Glomerular endothelial cell (primary cell): ENCODE measurements around the gene TDRD12. TPM values are rescaled to one million over a fixed set of nuclear protein-coding genes. Genes with fewer than 3 reads are reported as not detected.
"Not testable (repeated sequence)": the region's sequence is repeated elsewhere in the genome, so short reads cannot be mapped to it uniquely, and the experiment has no call there.

Experiments used
- DNase-seq: peaks from one replicate; pipeline ENCODE4 v3.0.0-alpha.2; 2011; ENCODE audit warnings: low read depth, low spot score; ENCODE audit errors: extremely low read depth
- total RNA-seq: library from RNA; depleted of rRNA; stranded (reverse); fragments of >200 nt; gene quantifications from 2 replicates; pipeline ENCODE4 v1.2.3, GENCODE V29; 2015

The TDRD12 gene
- total RNA-seq, 1 donor from 2014 or later, result 0.23 TPM

DNA sequence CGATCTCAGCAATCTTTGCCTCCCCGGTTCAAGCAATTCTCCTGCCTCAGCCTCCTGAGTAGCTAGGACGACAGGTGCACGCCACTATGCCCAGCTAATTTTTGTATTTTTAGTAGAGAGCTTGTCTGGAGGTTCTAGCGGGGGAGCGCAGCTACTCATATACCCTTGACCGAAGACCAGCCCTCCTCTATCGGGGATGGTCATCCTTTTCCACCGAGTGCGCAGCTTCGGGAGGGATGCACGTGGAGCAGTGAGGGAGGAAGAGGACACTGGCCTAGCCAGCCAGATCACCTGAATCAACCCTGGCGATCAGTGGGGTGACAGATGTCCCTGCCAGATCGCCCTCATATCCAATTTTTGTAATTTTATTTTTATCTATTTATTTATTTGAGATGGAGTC, 143.2 kb downstream of the TDRD12 start:
- no peak for DNase-seq

DNA sequence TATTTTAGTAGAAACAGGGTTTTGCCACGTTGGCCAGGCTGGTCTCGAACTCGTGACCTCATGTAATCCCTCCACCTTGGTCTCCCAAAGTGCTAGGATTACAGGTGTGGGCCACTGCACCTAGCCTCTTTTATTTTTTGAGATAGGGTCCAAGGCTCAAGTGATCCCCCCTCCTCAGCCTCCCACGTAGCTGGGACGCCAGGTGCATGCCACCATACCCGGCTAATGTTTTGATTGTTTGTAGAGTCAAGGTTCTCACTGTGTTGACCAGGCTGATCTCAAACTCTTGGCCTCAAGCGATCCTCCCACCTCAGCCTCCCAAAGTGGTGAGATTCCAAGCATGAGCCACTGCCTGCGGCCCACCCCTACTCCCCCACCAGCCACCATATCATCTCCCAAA, 143.7 kb downstream of the TDRD12 start:
- DNase-seq, result no peak

DNA sequence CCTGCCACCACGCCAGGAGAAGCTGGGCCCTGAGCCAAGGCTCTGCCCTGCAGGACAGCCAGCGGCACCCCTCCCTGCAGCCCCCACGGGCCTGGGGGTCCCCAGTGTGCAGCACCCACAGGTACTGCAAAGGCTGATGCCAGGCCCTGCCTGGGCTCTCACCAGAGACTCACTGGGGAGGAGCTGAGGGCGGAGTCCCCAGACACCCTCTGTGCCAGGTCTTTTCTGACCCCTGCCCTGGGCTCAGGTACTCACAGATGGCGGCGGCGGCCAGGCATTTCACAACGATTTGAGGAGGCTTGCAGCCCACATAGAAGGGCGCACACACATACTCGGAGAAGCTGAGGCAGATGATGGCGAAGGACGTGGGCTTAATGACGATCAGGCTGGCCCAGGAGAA, 144.3 kb downstream of the TDRD12 start:
- no peak for DNase-seq

DNA sequence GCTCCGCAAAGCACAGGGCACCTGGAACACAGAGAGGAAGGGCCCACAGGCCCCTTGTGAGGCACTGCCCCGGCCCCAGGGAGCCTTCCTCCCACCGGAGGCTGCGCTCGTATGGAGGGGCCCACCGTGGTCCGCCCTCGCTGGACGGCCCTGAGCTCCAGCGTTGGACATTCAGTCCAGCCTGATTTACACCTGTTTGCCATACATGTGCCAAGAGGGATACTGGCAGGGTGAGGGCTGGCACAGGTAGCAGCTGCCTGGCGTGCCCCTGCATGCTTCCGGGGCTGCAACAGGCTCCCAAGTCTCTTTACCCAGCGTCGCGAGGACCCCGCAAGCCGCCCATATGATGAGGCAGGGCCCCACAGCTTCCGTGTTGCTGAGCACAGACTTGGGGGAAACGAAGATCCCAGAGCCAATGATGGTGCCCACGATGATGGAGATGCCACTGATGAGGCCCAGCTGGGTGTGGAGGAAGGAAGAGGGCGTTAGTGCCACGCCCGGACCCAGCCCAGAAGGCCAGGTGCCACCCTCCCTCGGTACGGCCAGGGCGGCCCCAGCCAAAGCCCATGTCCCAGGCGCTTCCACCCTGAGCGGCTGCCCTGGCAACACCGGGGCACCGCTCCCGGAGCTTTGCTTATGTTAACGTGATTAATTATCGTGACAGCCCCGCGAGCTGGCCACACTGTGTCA, 144.9 kb downstream of the TDRD12 start:
- DNase-seq, result no peak

DNA sequence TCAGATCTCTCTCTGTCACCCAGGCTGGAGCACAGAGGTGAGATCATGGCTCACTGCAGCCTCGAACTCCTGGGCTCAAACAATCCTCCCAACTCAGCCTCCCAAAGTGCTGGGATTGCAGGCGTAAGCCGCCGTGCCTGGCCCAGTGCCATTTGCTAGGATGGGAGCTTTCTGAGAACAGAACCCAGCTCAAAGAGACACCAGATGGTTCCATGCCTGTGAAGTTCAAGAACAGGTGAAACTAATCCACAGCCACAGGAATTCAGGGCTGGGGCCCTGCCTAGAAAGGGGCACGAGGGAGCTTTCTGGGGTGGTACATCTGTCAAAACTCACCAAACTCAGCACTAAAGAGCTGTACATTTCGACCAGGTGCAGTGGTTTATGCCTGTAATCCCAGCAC, 145.8 kb downstream of the TDRD12 start:
- DNase-seq, result no peak

DNA sequence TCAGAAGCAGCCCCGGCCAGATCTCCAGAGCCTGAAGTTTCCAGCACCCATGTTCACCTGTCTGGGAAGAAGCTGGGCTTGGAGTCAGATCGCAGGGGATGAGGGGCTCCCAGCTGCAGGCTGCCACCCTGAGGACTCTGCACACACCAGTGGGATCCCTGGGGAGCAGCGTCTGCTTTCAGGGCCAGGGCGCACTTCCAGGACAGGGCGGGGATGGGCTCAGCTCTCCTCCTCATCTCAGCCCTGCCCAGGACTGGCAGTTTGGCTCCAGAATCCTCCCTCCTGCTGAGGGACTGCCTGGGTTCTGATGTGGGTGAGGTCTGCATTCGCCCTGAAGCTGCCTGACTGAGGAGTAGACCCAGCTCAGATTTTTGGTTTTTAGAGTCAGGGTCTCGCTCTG, 146.5 kb downstream of the TDRD12 start:
- no peak for DNase-seq

DNA sequence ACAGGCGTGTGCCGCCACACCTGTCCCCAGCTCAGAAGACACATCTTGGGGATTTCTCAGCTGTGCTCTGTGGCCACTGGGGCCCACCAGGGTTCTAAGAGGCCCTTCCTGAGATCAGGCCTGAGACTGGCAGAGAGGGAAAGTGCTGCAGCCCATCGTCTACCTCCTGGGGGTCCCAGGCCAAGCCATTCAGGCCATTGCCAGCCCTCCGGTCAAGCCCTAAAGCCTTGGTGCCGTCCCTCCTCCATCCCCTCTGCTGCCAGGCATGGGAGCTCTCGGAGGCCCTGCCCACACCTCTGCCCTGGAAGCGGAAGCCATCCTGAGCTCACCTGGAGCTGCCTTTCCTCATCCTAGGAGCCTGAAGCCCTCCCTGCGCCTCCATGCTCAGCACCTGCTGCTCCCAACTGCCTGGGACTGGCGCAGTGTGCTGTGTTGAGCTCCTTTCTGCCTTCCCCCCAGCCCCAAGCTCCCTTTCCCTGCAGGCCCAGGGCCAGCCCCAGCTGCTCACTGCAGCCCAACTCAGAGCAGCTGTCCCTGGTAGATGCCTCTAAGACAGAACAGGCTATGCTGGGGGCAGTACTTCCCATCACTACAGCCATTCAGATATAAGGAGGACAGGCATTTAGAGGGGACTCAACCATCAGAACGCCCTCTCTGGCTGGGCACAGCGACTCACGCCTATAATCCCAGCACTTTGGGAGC, 147.1 kb downstream of the TDRD12 start:
- no peak for DNase-seq

DNA sequence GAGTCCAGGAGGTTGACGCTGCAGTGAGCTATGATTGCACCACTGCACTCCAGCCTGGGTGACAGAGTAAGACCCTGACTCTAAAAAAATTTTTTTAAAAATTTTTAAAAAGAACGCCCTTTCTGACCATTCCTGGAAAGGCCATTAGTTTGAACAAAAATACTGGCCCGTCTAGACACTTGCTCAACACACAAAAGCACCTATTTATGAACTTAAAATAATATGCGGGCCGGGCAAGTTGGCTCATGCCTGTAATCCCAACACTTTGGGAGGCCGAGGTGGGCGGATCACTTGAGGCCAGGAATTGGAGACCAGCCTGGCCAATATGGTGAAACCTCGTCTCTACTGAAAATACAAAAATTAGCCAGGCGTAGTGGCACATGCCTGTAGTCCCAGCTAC, 147.9 kb downstream of the TDRD12 start:
- DNase-seq, result not testable (repeated sequence)

DNA sequence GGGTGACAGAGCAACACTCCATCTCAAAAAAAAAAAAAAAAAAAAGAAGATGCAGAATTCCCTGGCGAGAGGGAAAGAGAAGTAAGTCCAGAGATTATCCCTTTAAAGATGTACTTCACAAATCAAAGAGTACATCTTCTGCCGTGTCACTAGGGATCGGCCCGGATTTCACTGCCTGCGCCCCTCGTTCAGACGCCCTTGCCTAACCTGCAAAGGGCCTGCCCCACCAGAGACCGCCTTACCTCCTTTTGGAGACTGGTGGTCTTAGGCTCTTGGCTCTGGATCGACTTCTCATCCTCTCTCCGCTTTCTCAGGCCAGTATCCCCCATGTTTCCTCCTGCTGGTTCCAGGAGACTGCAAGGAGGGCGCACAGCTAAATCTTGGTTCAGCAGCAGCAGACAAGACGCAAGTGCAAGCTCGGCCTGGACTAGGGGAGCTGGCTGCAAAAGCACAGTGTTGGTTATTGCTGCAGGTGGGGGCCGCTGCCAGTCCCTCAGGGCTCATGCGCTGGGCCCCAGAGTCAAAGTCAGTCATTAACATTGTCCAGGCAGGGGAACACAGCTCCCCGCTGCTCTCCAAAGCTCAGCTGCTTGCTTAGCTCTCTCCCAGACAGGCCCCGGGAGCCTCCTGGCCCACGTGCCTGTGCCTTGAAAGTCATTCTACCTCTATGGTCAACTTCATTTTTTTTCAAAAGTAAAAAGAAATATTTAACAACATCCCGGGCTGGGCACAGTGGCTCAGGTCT, 148.8 kb downstream of the TDRD12 start:
- no peak for DNase-seq

DNA sequence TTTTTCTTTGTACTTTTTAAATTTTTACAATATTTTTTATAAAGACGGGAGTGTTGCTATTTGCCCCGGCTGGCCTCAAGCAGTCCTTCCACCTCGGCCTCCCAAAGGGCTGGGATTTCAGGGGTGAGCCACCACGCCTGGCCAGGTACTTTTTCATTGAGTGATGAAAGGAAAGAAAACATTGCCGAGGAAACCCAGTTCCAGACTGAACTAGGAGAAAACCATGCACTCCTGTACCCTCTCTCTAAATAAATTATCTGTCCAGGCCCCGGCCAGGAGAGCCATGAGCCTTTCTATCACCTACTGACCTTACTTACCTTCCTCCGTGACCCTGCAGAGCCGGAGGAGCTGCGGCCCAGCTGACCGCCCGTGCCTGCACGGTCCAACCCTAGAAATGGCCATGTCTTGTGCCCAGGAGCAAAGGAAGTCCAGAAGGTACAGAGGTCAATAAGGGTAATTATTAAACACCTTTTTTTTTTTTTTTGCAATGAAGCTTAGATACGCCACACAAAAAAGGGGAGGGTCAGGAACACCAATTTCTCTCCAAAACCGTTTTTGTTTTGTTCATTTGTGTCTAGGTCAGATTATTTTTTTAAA, 149.9 kb downstream of the TDRD12 start, which contains the start of gene SLC7A9:
TSS of gene SLC7A9 (minus strand) at position 399 of the 597 bp plus-strand sequence. CDS start 1,233 bp downstream, outside the sequence.
- DNase-seq, result no peak

DNA sequence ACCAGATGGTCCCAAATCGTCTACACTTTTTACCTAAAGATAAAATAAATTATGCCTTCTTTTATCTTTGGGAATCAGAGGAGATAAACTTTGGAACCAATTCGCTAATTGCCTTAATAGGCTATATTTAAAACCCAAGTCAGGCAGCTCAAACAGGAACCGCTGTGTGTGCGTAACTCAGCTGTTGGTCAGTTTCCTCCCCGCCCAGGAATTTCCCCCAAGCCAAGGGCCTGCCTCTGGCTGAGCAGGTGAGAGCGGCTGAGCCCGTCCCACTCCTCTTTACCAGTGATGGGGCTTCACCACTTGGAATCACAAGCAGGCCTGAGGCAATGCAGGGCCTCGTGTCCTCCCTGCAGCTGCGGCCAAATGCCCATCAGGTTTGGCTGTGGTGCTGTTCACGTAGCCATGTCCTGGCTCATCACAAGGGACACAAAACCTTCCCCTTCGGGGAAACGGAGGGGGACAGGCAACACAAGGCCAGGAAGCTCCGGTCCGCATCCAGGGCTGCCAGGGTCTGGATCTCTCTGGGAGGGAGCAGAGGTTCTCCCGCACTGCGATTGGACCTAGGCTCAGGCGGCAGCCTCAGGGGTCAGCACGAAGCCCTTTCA, 150.5 kb downstream of the TDRD12 start:
- no peak for DNase-seq

DNA sequence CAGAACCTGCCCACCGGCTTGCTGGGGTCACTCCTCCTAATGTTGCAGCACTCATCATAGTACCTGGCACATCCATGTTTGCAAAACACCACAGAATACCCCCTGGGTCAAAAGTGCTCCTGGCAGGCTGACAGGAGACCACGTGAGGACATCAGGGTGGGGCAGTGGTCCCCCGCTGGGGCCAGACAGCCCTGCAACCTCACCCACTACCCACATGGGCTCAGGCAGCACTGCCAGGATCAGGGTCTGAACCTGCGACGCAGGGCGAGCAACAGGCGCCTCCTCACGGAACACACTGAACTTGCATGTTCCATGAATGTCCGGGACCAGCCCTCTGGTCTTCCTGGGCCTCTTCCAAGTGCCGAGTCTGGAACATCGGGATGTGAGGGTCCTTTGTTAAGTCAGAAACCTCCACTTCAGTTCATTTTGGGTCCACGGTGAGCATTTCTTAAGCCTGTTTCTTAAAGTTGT, 151.4 kb downstream of the TDRD12 start:
- DNase-seq, result no peak

DNA sequence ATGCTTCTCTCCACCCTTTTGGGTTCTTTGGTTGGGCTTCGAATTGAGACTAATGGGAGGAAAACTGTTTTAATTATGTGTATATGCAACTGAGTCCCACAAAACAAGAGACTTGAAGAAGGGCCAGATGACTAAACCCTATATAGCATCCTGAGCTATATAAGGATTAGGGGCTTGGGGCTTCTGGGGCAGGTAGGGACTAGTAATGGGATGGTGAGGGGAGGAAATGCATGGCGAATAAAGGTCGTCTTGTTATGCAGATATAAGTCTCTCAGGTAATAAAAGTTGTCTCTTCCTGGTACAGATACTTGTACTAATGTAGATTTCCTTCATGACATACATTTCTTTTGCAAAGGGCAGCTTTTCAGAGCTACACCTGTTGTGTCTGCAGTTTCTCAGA, 152.8 kb downstream of the TDRD12 start:
- DNase-seq, result no peak

DNA sequence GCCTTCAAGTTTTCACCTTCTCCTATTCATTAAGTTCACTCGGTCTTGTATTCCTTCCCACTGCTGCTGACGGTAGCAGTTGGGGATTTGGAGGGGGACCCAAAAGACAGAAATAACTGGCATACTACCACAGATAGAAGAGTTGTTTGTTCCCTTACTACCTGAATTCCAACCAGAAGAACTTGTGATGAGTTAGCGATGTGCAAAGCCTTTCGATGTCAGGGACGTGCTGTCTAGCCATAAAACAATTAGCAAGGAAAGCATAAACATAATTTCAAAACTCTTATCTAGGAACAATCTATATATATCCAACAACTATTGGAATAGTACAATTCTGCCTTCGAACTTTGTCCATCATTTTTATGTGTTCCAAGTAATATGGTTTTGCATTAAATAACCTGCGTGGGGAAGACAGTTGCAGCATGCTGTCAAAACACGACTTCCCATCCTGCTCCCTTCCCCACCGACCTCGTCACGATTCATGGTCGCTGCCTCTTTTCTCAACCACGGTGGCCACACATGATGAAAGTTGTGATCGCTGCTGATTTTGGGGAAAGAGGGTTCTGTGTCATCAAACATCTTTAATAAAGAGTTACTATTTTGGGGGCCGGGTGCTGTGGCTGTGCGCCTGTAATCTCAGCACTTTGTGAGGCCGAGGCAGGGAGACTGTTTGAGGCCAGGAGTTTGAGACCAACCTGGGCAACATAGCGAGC, 153.8 kb downstream of the TDRD12 start:
- DNase-seq, result no peak

DNA sequence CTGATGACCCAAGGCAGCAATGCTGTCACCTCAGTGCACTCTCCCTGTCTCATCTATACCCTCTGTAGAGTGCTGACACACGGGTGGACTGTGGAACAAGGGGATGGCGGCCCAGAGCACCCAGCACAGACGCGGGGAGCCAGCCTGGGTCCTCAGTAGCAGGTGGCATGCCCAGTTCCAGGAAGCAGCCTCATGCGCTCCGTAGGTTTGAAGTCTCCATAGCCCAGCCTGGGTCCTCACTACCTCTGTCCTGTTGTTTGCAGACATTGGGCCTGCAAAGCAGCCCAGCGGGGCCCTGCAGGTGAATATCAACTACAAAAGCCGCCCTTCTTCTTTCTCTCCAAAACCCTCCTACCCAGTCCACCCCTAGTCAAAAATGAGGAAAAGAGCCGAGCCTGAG, 155.0 kb downstream of the TDRD12 start:
- DNase-seq, result no peak

DNA sequence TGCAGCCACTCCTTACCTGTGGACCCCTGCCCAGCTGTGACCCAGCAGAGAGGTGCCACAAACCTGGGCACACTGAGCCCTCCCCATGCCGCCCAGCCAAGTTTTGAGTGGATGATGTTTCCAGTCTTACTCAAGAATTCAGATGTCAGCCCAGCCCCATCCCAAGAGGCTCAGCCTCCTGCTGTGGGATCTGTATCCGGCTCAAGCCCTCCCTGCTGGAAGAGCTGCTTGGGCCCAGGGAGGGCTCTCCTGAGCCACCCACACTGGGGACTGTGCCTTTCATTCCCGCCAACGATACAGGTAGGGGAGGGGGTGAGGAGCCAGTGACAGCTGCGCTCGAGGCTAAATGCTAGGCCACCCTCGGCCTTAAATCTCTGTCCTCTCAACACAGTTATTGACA, 155.9 kb downstream of the TDRD12 start:
- DNase-seq, result no peak

DNA sequence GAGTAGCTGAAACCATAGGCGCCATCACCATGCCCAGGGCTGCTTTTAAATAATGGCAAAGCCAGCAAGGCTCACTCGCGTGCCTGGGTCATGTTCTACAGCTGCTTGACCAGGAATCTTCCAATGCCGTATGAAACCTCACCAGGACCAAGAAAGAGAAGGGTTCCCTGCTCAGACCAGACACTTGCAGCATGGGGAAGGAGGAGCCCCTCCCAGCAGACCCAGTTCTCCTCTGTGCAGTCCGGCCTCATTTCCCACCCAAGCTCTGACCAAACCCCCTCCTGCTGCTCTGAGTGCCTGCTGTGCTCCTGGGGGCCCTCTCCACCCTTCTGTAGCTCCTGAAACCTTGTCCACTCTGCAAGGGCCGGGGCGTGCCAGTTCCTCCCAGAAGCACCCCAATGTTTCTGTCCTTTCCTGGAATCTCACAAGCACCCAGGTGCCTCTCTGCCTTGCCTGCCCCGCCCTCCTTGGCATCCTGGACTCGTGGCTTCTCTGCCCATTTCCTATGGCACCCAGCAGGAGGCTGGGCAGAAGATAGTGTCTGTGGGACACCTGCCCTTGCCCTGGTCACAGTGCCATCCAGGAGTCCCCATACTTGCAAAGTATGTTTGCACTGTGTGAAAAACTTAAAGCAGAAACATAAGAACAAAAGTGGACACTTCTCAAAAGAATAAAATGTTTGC, 156.8 kb downstream of the TDRD12 start:
- DNase-seq, result no peak

DNA sequence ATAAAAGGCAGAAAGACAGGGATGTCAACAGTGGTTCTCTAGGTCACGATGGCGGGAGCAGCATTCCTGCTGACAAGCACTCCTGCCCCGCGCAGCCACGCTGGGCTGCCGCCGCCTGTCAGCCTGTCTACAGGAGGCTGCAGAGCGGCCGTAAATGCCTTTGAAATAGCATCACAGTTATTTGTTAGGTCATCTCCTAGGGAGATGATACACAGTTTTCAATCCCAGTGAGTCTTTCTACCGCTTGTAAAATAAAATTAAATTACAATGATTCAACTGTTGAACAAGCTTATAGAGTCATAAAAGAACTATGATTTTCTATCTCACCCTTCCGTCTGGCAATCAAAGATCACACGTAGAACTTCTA, 157.3 kb downstream of the TDRD12 start:
- DNase-seq, result no peak
